HG02798 (cell line): ENCODE results near the gene HIVEP1.

Experiments
- ATAC-seq: cut with Tn5 transposase; IDR thresholded peaks from one replicate; pipeline ENCODE4 v1.9.1; 2021; ENCODE audit warnings: mild to moderate bottlenecking; ENCODE audit not compliant: unreplicated experiment, poor library complexity

HIVEP1 gene

DNA sequence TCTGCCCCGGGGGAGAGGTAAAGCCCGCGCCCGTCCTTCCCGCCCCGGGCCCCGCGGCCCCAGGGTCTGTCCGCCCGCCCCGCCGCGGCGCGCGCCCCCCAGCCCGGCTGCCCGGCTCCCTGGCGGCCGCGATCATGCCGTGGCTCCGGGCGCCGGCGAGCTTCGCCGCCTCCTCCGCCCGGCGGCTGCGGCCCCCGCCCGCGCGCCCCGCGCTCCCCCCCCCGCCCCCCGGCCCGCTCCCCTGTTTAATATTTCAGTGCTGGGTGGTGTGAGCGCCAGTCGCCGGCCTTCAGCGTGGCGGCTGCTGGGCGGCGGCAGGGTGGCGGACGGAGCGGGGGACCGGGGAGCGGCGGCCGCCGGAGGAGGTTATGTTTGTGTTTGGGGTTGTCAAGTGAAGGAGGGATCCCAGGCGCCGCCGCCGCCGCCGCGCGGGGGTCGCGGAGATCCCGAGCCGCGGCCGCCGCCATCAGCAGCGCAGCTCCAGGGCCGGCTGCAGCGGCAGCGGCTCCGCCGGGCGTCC lies at the start of gene HIVEP1:
TSS of gene HIVEP1 (plus strand) at position 275 of the 520 bp plus-strand sequence. CDS start 3,317 bp downstream, outside the sequence.
- no peak for ATAC-seq

DNA sequence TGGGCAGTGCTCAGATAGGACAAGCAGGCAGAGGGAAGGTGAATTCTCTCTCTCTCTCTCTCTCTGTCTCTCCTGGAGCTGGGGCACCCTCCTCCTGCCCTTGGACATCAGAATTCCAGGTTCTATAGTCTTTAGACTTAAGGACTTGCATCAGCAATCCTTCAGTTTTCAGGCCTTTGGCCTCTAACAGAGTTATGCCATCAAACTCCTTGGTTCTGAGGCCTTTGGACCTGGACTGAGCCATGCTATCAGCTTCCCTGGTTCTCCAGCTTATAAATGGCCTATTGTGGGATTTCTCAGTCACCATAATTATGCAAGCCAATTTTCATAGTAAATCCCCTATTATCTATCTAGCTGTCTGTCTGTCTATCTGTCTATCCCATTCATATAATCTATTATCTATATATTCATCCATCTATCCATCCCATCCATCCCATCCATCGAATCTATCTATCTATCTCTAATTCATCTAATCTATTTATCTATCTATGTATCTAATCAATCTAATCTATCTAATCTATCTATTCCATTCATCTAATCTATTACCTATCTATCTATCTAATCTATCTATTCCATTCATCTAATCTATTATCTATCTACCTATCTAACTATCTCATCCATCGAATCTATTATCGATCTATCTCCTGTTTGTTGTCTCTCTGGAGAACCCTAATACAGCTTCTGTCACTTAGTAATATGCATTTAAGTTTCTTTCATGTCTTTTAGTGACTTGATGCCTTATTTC lies 48.2 kb upstream of the HIVEP1 start:
- ATAC-seq: no peak

DNA sequence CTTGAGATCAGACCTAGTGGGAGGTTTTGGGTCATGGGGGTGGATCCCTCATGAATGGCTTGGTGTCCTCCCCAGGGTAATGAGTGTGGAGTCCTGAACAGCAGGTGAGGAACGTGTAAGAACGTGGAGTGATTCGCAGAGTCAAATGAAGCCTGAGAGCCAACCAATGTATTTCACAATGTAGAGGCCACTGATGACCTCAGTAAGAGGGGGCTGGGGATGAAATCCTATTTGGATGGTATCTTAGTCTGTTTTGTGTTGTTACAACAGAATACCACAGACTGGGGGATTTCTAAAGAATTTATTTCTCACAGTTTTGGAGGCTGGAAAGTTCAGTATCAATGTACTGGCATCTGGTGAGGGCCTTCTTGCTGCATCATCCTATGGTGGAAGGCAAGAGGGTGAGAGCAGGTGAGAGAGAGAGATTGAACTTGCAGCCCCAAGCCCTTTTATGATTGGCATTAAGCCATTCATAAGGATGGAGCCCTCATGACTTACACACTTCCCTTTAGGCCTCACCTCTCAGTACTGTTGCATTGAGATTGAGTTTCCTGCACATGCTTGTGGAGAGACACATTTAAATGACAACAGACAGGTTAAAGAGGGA lies 47.3 kb upstream of the HIVEP1 start:
- ATAC-seq: no peak

DNA sequence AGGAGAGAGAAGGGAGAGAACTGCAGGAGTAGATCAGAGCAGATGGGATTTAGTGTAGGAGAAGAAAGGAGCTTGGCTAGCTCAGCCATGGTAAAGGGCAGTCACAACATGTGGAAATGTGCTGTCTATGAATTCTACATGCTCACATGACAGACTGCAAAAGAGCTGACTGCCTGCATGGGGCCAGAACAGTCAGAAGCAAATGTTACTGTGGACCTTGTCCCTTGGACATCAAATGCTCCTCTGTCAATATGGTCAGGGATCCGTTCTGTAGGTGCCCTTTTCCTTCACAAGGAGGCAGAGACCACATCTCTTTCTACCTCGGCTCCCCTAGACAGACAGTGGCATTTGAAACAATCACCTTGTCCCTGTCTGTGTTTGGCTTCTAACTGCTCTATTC lies 46.6 kb upstream of the HIVEP1 start:
- no peak for ATAC-seq

DNA sequence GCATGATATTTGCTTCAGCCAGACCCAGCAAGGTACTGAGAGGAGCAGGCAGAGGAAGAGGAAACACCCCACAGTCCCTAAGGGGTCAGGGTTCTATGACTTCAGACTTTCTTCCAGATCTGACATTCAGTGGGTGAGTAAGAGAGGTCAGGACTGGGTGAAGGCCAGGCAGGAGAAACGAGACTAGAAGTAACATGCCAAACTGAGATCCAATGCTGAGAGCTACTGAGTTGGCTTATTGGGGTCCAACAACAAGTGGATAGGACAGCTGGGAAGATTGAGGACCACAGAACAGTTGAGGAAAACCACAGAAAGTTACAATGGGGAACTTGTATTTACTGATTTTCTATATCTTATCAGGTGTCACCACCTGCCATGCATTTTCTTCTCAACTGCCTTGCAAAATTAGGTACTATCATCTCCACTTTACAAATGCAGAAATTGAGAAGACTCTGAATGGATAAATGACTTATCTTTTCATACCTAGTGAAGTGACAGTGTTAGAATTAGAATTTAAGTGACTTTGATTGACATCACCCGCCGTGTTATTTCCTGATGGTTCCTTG lies 43.8 kb upstream of the HIVEP1 start:
- ATAC-seq: peak; percentile 61

DNA sequence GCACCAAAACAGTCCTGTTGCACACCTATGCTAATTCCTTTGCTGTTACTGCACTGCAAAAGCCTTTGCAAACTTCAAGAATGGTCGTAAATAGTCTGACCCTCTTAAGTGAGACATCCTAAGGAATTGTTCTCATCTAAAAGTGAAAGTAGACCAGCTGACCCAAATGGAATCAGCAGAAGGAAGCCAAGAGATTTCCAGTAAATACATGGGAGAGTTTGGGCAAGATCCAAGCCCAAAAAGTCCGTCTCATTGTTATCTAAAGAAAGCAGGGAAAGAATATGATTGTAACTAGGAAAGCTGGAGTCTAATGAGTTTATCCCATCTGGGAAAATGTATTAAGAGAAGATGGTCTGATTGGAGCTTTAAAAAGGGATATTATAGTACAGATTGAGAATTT lies 43.0 kb upstream of the HIVEP1 start:
- ATAC-seq: no peak

DNA sequence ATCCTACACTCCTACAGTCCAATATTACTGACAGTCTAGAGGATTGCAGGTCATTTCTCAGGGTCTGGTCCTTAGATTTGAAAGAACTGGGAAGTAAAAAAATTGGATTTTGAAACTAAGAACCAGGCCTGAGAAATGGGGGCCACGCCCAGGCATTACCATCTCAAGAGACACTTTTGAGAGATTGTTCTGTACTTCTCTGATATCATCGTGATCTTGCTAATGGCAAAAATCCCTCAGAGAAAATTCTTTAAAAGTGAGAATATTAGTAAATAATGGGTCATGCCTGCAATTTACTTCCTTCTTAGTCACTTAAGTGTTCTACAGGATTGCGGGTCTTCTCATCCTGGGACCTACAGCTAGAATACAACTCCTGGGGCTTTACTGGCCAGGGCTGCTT lies 42.0 kb upstream of the HIVEP1 start:
- no peak for ATAC-seq

DNA sequence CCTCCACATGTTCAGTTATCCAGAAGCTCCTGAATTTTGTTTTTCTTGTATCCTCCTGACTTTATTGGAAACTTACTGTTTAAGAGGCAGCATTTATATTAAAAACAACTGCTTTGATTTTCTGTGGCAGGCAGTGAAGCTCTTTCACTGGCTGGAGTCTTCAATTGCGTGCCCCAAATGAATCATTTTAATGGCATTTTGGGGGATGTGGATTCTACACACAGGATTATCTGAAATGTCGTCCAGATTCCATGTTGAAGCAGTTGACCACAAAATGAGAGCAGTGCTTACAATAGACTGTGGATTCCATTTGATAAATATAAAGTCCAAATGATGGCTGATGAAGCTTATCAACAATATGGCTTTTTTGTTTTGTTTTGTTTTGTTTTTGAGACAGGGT lies 41.0 kb upstream of the HIVEP1 start:
- ATAC-seq: no peak

DNA sequence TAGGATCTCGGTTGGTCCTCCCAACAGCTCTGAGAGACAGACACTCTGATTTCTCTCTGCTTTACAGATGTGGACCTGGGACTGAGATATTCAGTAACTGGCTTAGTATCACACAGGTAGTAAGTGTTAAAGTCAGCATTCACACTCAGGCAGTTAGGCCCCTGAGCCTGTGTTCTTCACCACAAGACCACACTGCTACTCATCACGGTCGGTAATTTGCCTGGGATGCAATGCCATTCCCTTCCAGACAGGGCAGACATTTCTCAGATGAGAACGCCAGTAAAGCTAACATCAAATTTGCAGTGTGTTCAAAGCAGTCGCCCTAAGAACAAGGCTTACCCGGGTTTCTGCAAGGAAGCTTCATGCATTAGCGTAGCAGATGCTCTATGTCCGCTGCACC lies 39.8 kb upstream of the HIVEP1 start:
- no peak for ATAC-seq

DNA sequence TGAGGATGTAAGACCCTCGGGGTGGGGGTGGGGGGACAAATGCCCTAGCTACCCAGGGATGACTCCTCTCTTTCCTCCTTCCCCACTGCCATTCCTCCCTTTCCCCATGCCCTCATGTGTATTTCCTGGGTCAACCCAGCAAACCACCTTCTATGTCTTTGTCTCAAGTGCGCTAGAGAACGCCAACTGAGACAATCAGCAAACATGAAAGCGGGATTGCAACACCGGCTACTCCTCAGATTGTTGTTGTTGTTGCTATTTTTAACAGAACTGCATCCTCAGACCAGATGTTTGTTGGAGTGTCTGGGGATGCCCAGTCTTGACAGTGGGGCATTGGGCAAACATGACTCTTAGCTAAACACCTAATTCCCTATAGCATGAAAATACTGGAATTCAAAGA lies 39.3 kb upstream of the HIVEP1 start:
- ATAC-seq: no peak

DNA sequence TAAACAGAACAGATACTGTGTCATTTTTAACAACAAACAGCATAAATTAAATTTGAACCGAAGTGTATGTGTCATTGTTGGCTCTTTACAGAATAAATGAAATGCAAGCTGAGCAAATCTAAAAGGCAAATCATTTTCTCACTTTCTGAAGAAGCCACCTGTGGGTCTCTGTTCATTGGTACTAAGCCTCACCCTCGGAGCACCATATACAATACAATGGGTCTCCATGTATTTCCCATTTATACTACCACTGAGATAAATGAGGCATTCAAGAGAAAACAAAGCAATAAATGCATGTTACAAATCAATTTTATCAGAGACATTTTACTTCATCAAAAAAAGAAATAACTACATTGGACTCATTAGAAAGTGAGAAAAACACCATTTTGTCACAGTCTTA lies 38.9 kb upstream of the HIVEP1 start:
- ATAC-seq: no peak

DNA sequence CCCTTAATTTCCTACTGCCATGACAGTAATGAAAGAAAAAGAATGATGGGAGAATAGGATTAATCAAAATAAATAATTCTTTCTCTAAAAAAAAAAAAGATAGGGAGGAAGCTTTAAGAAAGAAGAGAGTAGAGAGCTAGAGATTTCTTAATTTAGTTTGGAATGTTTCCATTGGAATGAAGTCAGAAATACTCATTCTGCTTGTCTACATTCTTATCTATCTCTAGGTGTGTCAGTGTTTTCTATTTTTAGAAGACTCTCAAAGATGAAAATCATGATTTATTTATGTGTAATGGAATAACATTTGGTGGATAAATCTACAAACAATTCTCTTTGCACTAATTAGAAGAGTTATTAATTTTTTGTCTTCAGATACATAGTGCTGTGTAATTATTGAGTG lies 38.0 kb upstream of the HIVEP1 start:
- no peak for ATAC-seq

DNA sequence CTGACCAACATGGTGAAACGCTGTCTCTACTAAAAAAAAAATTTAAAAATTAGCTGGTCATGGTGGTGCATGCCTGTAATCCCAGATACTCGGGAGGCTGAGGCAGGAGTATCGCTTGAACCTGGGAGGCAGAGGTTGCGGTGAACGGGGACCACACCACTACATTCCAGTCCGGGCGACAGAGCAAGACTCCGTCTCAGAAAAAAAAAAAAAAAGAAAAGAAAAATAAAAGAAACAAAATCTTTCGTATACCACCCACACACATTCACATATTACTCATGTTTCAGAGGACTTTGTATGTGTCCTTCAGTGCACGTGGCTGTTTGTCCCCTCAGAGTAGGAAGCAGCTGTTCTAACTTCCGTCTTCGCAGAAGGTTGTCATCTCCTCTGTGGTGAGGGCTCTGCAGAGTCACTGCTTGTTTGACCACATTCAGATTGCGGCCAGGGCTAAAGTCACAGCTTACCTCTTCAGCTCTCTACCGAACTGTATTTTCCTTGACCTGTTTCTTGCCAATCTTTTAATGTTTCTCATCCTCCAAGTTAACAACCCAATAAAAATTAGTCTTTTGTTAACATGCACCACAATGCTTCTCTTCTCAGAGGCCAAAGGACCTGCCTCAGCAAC lies 36.6 kb upstream of the HIVEP1 start:
- peak; percentile 91 for ATAC-seq

DNA sequence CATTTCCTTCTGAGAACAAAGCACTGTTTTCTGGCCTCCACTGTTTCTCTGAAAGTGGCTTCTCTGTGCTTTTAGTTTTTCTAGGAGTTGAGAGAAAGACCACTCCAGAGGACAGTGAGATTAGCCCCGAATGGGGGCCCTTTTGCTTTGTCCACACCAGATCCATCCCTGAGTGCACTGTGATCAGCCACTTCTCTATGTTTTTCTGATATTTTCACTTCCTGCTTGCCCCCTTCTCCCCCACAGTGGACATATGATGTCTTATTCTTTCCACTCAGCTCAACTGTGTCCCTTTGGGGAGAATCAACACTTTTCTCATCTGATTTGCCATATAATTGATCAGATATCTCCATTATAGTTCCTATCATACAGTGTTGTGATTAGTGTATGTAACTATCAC lies 35.6 kb upstream of the HIVEP1 start:
- no peak for ATAC-seq

DNA sequence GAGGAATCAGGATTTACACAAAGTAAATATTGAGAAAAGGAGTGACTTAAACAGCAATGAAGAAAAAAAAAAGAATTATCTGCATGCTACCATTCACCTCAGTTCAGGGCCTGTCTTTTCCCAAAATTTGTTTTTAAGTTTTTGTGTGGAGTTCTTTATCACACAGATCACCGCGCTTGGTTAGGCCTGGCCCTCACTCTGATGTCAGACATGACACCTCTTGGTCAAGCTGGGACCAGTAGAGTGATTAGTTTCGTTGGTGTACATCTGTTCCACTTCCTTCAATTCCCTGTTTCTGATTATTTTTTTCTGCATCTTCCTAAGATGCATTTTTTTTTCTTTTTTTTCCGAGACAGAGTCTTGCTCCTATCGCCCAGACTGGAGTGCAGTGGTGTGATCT lies 34.9 kb upstream of the HIVEP1 start:
- ATAC-seq: no peak

DNA sequence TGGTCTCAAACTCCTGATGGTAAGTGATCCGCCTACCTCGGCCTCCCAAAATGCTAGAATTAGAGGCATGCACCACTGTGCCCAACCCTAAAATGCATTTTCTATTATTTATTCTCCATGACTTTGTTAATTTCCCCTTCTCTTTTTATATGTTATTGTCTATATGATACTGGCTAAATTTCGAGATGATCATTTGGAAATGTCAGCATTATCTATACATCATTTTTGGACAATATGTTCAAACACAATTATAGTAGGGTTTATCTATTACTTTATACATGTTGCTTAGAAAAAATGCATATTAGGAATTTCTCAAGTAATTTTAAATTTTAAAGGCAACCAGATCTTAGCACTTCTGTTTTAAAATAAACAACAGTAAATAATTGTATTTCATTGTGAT lies 34.4 kb upstream of the HIVEP1 start:
- ATAC-seq: no peak

DNA sequence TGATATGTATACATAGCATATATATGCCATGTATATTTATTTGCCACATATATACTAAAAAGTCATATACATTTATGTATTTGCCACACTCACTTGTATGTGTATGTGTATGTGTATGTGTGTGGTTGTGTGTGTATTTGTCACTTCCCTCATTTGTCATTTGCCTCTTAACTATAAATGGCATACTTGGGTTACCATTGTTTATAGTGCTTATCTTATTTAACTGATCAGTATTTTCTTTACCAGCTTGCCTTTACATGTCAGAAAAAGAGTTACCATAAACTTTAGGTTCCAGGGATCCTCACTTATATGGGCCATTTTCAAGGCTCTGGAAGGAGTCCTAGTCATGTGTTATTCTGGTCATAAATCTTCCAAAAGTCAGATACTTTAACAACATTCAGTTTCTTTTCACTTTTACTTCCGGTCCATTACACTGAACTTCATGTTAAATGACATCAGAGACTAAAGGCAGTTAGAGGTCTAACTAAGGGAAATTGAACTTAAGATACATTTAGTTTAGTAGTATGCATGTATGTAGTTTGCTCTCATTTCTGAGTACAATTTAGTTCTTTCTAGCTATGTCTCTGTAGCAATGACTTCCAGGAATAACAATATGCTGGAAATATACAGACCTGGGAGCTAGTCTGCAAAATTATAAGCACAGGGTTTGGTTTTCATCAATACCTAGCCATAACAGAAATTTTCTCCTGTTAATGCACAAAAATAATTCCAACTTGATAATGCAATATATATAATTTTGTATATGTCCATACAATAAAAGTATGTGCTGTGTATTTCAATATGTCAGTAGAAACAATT lies 33.7 kb upstream of the HIVEP1 start:
- no peak for ATAC-seq

DNA sequence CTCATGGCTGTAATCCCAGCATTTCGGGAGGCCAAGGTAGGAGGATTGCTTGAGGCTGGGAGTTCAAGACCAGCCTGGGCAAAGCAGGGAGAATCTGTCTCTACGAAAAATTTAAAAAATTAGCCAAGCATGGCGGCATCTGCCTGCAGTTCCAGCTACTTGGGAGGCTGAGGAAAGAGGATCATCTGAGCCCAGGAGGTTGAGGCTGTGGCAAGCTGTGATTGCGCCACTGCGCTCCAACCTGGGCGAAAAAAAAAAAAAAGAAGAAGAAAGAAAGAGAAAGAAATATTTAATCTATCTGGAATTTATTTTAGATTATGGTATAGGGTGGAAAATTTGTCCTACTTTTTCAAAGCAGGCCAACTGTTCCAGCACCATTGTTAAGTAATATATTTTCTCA lies 32.2 kb upstream of the HIVEP1 start:
- ATAC-seq: no peak

DNA sequence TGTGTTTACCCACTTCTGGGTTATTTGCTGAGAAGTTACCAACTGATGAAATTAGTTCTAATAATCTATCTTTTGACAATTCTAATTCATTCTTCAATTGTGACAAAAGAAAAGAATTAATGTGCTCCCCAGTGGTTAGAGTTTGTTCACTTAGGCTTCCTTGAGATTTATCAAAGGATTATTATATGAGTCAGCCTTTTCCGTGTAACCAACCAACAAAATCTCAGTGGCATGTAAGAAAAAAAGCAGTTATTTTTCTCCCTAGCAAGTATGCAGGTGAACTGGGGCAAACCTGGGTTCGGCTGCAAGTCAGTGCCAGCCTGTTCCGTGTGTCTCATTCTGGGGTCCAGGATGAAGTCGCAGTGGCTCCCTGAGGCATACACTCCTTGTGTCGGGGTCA lies 28.8 kb upstream of the HIVEP1 start:
- no peak for ATAC-seq

DNA sequence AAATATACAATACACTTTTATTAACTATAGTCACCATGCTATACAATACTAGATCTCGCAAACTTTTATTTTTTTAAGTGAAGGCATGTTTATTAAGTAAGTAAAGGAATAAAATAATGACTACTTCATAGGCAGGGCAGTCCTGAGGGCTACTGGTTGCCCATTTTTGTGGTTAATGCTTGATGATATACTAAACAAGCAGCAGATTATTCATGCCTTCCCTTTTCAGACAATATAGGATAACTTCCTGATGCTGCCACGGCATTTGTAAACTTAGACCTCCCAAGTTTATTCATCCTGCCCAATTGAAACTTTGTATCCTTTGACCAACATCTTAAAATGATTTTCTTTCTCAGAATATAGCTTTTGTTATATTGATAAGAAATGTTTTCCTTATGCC lies 24.7 kb upstream of the HIVEP1 start:
- ATAC-seq: no peak
